Liver (tissue), 3 donors: ENCODE results near the gene TACO1.

ENCODE experiments used
- CTCF ChIP-seq: fragments of 150-350 bp; IDR thresholded peaks from 2 replicates; pipeline ENCODE4 v1.5.1; 2017; ENCODE audit warnings: improper control_type of control experiment, low read depth, low read length; ENCODE audit not compliant: missing input control
- EGR1 ChIP-seq, 2 donors: IDR thresholded peaks; 2 replicates each; pipeline ENCODE4 v1.6.1; 2016 to 2018; ENCODE audit warnings: antibody characterized with exemption in 2 of 2, low read depth in 2 of 2
- FOXA1 ChIP-seq: IDR thresholded peaks from 2 replicates; pipeline ENCODE4 v1.6.1; 2016; ENCODE audit warnings: antibody characterized with exemption
- FOXA2 ChIP-seq: IDR thresholded peaks from 2 replicates; pipeline ENCODE4 v1.6.1; 2016; ENCODE audit warnings: antibody characterized with exemption
- HNF4G ChIP-seq: IDR thresholded peaks from 2 replicates; pipeline ENCODE4 v1.6.1; 2016; ENCODE audit warnings: antibody characterized with exemption
- JUND ChIP-seq, 2 donors: IDR thresholded peaks; 2 replicates each; pipeline ENCODE4 v1.6.1; 2016; ENCODE audit warnings: antibody characterized with exemption in 2 of 2
- YY1 ChIP-seq: IDR thresholded peaks from 2 replicates; pipeline ENCODE4 v1.6.1; 2016; ENCODE audit warnings: antibody characterized with exemption, mild to moderate bottlenecking
- TF ChIP-seq, protein P1 (sequence below): IDR thresholded peaks from 2 replicates; pipeline ENCODE4 v1.6.1; 2016; ENCODE audit warnings: antibody characterized with exemption
- TF ChIP-seq, protein P2 (sequence below): IDR thresholded peaks from 2 replicates; pipeline ENCODE4 v1.6.1; 2016; ENCODE audit warnings: antibody characterized with exemption
- TF ChIP-seq, protein P3 (sequence below): IDR thresholded peaks from 2 replicates; pipeline ENCODE4 v1.6.1; 2016; ENCODE audit warnings: antibody characterized with exemption, mild to moderate bottlenecking
- donor health status: healthy.
- donor health status: healthy.

DNA sequence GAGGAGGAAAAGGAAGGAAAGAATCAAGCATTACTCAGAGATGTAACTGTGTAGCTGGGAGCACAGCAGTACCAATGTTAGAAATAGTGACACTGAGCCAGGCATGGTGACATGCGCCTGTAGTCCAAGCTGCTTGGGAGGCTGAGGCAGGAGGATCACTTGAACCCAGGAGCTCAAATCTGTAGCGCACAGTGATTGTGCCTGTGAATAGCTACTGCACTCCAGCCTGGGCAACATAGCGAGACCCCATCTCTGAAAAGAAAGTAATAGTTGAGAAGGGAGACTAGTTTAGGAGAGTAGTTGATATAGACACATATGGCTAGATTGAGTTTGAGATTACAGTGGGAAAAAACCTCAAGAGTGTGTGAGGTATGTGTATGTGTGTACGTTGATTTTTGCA is 39.3 kb downstream of the TACO1 start:
- TF ChIP-seq YY1 (no peak), CTCF (no peak), JUND (IDR thresholded peaks at IDR 0.05) (no peak), HNF4G (no peak), EGR1 (IDR thresholded peaks at IDR 0.05; ENCODE audit: low read depth in 2 of 2) (no peak), FOXA1 (no peak), FOXA2 (no peak)
- TF ChIP-seq, protein P1, sequence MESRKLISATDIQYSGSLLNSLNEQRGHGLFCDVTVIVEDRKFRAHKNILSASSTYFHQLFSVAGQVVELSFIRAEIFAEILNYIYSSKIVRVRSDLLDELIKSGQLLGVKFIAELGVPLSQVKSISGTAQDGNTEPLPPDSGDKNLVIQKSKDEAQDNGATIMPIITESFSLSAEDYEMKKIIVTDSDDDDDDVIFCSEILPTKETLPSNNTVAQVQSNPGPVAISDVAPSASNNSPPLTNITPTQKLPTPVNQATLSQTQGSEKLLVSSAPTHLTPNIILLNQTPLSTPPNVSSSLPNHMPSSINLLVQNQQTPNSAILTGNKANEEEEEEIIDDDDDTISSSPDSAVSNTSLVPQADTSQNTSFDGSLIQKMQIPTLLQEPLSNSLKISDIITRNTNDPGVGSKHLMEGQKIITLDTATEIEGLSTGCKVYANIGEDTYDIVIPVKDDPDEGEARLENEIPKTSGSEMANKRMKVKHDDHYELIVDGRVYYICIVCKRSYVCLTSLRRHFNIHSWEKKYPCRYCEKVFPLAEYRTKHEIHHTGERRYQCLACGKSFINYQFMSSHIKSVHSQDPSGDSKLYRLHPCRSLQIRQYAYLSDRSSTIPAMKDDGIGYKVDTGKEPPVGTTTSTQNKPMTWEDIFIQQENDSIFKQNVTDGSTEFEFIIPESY: no peak
- TF ChIP-seq, protein P2, sequence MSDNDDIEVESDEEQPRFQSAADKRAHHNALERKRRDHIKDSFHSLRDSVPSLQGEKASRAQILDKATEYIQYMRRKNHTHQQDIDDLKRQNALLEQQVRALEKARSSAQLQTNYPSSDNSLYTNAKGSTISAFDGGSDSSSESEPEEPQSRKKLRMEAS: no peak
- TF ChIP-seq, protein P3, sequence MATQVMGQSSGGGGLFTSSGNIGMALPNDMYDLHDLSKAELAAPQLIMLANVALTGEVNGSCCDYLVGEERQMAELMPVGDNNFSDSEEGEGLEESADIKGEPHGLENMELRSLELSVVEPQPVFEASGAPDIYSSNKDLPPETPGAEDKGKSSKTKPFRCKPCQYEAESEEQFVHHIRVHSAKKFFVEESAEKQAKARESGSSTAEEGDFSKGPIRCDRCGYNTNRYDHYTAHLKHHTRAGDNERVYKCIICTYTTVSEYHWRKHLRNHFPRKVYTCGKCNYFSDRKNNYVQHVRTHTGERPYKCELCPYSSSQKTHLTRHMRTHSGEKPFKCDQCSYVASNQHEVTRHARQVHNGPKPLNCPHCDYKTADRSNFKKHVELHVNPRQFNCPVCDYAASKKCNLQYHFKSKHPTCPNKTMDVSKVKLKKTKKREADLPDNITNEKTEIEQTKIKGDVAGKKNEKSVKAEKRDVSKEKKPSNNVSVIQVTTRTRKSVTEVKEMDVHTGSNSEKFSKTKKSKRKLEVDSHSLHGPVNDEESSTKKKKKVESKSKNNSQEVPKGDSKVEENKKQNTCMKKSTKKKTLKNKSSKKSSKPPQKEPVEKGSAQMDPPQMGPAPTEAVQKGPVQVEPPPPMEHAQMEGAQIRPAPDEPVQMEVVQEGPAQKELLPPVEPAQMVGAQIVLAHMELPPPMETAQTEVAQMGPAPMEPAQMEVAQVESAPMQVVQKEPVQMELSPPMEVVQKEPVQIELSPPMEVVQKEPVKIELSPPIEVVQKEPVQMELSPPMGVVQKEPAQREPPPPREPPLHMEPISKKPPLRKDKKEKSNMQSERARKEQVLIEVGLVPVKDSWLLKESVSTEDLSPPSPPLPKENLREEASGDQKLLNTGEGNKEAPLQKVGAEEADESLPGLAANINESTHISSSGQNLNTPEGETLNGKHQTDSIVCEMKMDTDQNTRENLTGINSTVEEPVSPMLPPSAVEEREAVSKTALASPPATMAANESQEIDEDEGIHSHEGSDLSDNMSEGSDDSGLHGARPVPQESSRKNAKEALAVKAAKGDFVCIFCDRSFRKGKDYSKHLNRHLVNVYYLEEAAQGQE: no peak
